ENCODE data around the gene LSM10. TPM values are rescaled to one million over a fixed set of nuclear protein-coding genes. Genes with fewer than 3 reads are reported as not detected.

The LSM10 gene
- total RNA-seq, 2 experiments from 2014 or later, result 43.2 to 133 TPM

DNA sequence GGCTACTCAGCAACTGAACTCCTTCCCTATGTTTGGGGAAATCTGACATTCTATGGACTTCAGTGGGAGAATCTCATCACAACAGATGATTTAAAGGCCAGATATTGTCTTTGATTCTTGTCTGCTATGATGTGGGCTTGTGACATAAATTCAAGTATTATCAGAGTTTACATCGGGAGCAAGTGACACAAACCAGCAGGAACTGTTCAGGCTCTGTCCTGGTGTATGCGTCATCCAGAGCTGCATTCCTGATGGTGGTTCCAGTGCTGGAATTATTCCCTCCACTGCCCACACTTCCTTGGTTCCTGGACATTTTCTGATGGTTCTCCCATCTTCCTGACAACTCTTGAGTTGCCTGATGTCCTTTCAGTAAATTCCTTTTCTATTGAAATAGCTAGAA lies 10.8 kb upstream of the LSM10 start:
- H3K27ac ChIP-seq (ENCODE audit: low read depth, low read length, poor library complexity, severe bottlenecking), result no peak overlapping the region
- H3K9me2 ChIP-seq (ENCODE audit: insufficient read depth, low read length), result no peaks in the 10 kb centered on the region
- no peak for DNase-seq (ENCODE audit: low spot score)
- ChIA-PET POLR2A (interaction anchor here (0.7 kb wide), 2 partner anchors 11 to 31 kb away, joined by 3 to 4 read pairs; no protein-coding TSS in a partner anchor), CTCF (ENCODE audit: unreplicated experiment) (no interaction called here)
- H3K4me1 ChIP-seq (ENCODE audit: insufficient read depth, low read length, poor library complexity, severe bottlenecking), result no peaks in the 10 kb centered on the region
- intact Hi-C loops (cut with micrococcal nuclease; ENCODE audit: unreplicated experiment), result no loop called here
- TF ChIP-seq, protein P1, sequence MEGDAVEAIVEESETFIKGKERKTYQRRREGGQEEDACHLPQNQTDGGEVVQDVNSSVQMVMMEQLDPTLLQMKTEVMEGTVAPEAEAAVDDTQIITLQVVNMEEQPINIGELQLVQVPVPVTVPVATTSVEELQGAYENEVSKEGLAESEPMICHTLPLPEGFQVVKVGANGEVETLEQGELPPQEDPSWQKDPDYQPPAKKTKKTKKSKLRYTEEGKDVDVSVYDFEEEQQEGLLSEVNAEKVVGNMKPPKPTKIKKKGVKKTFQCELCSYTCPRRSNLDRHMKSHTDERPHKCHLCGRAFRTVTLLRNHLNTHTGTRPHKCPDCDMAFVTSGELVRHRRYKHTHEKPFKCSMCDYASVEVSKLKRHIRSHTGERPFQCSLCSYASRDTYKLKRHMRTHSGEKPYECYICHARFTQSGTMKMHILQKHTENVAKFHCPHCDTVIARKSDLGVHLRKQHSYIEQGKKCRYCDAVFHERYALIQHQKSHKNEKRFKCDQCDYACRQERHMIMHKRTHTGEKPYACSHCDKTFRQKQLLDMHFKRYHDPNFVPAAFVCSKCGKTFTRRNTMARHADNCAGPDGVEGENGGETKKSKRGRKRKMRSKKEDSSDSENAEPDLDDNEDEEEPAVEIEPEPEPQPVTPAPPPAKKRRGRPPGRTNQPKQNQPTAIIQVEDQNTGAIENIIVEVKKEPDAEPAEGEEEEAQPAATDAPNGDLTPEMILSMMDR (conservative IDR thresholded peaks at IDR 0.05; ENCODE audit: low read length), result no peak
- TF ChIP-seq EZH2phosphoT487 (IDR thresholded peaks at IDR 0.05; ENCODE audit: borderline replicate concordance, low read depth, low read length), result no peak
- no TSS peak for BruUV-seq (replicated peaks)
- no peak overlapping the region for H3K4me2 ChIP-seq (ENCODE audit: low read length)
- no peaks in the 10 kb centered on the region for H4K20me1 ChIP-seq (ENCODE audit: insufficient read depth, low read length)
- H3K9me3 ChIP-seq (ENCODE audit: low read length), result peaks cover 9% of the 10 kb centered on the region
- no peak overlapping the region for H2AFZ ChIP-seq (ENCODE audit: low read length)
- H3K36me3 ChIP-seq (ENCODE audit: insufficient read depth, low read length), result no peaks in the 10 kb centered on the region
- no peaks in the 10 kb centered on the region for H3K79me2 ChIP-seq (ENCODE audit: insufficient read depth, low read depth, low read length)
- H3K4me3 ChIP-seq (ENCODE audit: low read depth, low read length, poor library complexity, severe bottlenecking), result no peak overlapping the region

DNA sequence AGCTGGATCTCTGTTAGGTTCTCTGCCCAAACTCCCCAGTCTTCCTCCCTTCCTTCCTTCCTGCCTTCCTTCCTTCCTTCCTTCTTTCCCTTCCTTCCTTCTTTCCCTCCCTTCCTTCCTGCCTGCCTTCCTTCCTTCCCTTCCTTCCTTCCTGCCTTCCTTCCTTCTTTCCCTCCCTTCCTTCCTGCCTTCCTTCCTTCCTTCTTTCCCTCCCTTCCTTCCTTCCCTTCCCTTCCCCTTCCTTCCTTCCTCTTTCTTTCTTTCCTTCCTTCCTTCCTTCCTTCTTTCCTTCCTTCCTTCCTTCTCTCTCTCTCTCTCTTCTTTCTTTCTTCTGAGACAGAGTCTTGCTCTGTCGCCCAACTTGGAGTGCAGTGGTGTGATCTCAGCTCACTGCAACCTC lies 8.7 kb upstream of the LSM10 start:
- Histone ChIP-seq H3K79me2 (ENCODE audit: insufficient read depth, low read depth, low read length) (no peaks in the 10 kb centered on the region), H3K36me3 (ENCODE audit: insufficient read depth, low read length) (no peaks in the 10 kb centered on the region), H3K4me1 (ENCODE audit: insufficient read depth, low read length, poor library complexity, severe bottlenecking) (no peaks in the 10 kb centered on the region), H3K9me3 (ENCODE audit: low read length) (peaks cover 6% of the 10 kb centered on the region), H3K4me2 (ENCODE audit: low read length) (no peak overlapping the region), H3K4me3 (ENCODE audit: low read depth, low read length, poor library complexity, severe bottlenecking) (no peak overlapping the region), H2AFZ (ENCODE audit: low read length) (no peak overlapping the region), H4K20me1 (ENCODE audit: insufficient read depth, low read length) (no peaks in the 10 kb centered on the region), H3K27ac (ENCODE audit: low read depth, low read length, poor library complexity, severe bottlenecking) (no peak overlapping the region), H3K9me2 (ENCODE audit: insufficient read depth, low read length) (no peaks in the 10 kb centered on the region)
- BruUV-seq (replicated peaks), result no TSS peak
- intact Hi-C loops (cut with micrococcal nuclease; ENCODE audit: unreplicated experiment), result no loop called here
- CTCF ChIA-PET (ENCODE audit: unreplicated experiment), result no interaction called here
- POLR2A ChIA-PET, result no interaction called here
- DNase-seq (ENCODE audit: low spot score), result no peak
- no peak for TF ChIP-seq EZH2phosphoT487 (IDR thresholded peaks at IDR 0.05; ENCODE audit: borderline replicate concordance, low read depth, low read length)
- TF ChIP-seq, protein P1 (conservative IDR thresholded peaks at IDR 0.05; ENCODE audit: low read length), result no peak

DNA sequence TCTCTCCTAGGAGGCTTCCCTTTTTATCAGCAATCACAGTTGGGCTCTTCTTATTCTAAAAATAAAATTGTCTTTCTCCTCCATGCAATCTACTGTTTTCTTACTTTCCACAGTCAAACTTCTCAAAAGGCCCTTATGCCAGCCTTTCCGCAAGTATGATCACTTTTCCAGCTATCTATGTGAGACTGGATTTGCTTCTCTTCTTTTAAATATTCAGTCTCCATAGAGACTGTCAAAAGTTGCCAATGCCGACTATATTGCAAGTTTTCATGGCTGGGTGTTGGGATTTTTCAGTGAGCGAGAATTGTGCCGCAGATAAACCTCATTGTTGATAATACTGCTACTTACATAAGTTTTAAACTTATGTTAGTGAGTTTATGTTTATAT lies 4.8 kb upstream of the LSM10 start:
- H4K20me1 ChIP-seq (ENCODE audit: insufficient read depth, low read length), result no peaks in the 10 kb centered on the region
- TF ChIP-seq, protein P1 (conservative IDR thresholded peaks at IDR 0.05; ENCODE audit: low read length), result no peak
- no peak for TF ChIP-seq EZH2phosphoT487 (IDR thresholded peaks at IDR 0.05; ENCODE audit: borderline replicate concordance, low read depth, low read length)
- H3K4me1 ChIP-seq (ENCODE audit: insufficient read depth, low read length, poor library complexity, severe bottlenecking), result peaks cover 16% of the 10 kb centered on the region
- no TSS peak for BruUV-seq (replicated peaks)
- no peak overlapping the region for H3K27ac ChIP-seq (ENCODE audit: low read depth, low read length, poor library complexity, severe bottlenecking)
- DNase-seq (ENCODE audit: low spot score), result no peak
- H3K9me2 ChIP-seq (ENCODE audit: insufficient read depth, low read length), result no peaks in the 10 kb centered on the region
- H3K4me3 ChIP-seq (ENCODE audit: low read depth, low read length, poor library complexity, severe bottlenecking), result no peak overlapping the region
- no peaks in the 10 kb centered on the region for H3K36me3 ChIP-seq (ENCODE audit: insufficient read depth, low read length)
- POLR2A ChIA-PET, result interaction anchor here (0.5 to 0.6 kb wide), 2 partner anchors 14 to 18 kb away, joined by 3 read pairs; no protein-coding TSS in a partner anchor
- no peak overlapping the region for H2AFZ ChIP-seq (ENCODE audit: low read length)
- no peak overlapping the region for H3K4me2 ChIP-seq (ENCODE audit: low read length)
- peaks cover 8% of the 10 kb centered on the region; the same call in 1 of the 2 replicates for H3K9me3 ChIP-seq (ENCODE audit: low read length)
- CTCF ChIA-PET (ENCODE audit: unreplicated experiment), result no interaction called here
- no peaks in the 10 kb centered on the region for H3K79me2 ChIP-seq (ENCODE audit: insufficient read depth, low read depth, low read length)
- intact Hi-C loops (cut with micrococcal nuclease; ENCODE audit: unreplicated experiment), result no loop called here
